Neural progenitor cell (in vitro differentiated cells): ENCODE measurements around the gene IL3RA.

ENCODE experiments used
- CTCF ChIP-seq: fragments of 200-600 bp; sonication (generic); IDR thresholded peaks from 2 replicates; pipeline ENCODE4 v1.5.1; 2017; ENCODE audit warnings: antibody characterized with exemption, mild to moderate bottlenecking
- EZH2 ChIP-seq: fragments of 200-600 bp; sonication (generic); IDR thresholded peaks from 2 replicates; pipeline ENCODE4 v1.6.1; 2017; ENCODE audit warnings: antibody characterized with exemption, mild to moderate bottlenecking, moderate library complexity
- EZH2phosphoT487 ChIP-seq: fragments of 200-600 bp; sonication (generic); IDR thresholded peaks from 2 replicates; pipeline ENCODE4 v1.6.1; 2017; ENCODE audit warnings: antibody characterized with exemption

- TF ChIP-seq CTCF (no peak), EZH2phosphoT487 (no peak), EZH2 (no peak)
These were observed 41.7 kb downstream of the IL3RA start for GRCh38 chrX:1378306-1378759.
